Neural progenitor cell (in vitro differentiated cells): Measurements from ENCODE around the gene GTF3C6.

Experiments used
- EZH2phosphoT487 ChIP-seq: fragments of 200-600 bp; sonication (generic); IDR thresholded peaks from 2 replicates; pipeline ENCODE4 v1.6.1; 2017; ENCODE audit warnings: antibody characterized with exemption
- TF ChIP-seq, protein P1 (sequence below): fragments of 200-600 bp; sonication (generic); IDR thresholded peaks from 2 replicates; pipeline ENCODE4 v1.5.1; 2017; ENCODE audit warnings: antibody characterized with exemption, mild to moderate bottlenecking

DNA sequence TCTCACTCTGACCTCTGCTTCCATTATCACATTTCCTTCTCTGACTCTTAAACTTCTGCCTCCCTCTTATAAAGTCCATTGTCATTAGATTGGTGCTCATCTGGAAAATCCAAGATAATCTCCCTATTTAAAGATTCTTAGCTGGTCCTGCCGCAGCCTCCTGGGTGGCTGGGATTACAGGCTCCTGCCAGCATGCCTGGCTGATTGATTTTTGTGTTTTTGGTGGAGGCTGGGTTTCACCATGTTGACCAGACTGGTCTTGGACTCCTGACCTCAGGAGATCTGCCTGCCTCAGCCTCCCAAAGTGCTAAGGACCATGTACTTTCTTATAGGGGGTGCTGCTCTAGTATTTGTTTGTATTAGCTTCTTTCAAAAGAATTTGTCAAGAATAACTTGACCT, 18.1 kb downstream of the GTF3C6 start:
- TF ChIP-seq, protein P1, sequence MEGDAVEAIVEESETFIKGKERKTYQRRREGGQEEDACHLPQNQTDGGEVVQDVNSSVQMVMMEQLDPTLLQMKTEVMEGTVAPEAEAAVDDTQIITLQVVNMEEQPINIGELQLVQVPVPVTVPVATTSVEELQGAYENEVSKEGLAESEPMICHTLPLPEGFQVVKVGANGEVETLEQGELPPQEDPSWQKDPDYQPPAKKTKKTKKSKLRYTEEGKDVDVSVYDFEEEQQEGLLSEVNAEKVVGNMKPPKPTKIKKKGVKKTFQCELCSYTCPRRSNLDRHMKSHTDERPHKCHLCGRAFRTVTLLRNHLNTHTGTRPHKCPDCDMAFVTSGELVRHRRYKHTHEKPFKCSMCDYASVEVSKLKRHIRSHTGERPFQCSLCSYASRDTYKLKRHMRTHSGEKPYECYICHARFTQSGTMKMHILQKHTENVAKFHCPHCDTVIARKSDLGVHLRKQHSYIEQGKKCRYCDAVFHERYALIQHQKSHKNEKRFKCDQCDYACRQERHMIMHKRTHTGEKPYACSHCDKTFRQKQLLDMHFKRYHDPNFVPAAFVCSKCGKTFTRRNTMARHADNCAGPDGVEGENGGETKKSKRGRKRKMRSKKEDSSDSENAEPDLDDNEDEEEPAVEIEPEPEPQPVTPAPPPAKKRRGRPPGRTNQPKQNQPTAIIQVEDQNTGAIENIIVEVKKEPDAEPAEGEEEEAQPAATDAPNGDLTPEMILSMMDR, result no peak
- no peak for TF ChIP-seq EZH2phosphoT487
